NCI-H226 (cell line): Measurements from ENCODE around the gene RAPSN.

Experiments used
- DNase-seq: peaks from one replicate; pipeline ENCODE4 v3.0.0-alpha.2; 2015

The RAPSN gene

DNA sequence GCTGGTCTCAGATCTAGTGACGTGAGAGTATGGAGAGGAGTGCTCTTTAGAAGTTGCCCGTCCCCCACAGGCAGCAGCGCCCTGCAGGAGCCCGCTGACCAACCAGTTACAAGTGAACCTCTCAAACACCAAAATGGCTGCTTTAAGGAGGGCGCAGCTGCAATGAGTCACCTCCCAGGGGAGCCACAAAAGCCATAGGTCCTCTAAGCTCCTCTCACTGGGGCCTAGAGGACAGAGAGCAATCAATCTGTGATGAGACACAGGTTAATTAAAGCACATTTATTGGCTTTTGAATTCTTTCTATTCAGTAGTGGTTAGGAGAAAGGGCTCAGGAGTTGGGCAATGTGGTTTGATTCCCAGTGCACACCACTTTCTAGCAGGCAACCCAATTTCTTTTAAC, 15.5 kb upstream of the RAPSN start:
- DNase-seq = no peak

DNA sequence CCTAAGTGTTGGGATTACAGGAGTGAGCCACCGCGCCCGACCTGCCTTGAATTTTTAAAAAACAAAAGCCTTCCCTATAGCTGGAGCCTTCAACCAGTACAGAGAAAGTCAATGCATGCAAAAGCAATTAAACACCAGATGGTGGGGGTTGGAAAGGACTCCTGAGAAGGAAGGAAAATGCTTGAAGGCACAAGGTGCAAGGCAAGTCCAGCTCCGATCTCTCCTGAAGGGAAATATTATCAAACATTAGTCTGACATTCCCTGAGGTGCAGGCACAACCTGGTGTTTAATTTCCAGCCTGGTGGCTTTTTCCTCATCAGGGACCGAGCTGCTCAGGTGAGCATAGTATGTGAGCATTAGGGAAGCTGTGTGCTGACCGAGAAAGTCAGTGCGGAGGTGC, 12.9 kb upstream of the RAPSN start:
- DNase-seq = no peak

DNA sequence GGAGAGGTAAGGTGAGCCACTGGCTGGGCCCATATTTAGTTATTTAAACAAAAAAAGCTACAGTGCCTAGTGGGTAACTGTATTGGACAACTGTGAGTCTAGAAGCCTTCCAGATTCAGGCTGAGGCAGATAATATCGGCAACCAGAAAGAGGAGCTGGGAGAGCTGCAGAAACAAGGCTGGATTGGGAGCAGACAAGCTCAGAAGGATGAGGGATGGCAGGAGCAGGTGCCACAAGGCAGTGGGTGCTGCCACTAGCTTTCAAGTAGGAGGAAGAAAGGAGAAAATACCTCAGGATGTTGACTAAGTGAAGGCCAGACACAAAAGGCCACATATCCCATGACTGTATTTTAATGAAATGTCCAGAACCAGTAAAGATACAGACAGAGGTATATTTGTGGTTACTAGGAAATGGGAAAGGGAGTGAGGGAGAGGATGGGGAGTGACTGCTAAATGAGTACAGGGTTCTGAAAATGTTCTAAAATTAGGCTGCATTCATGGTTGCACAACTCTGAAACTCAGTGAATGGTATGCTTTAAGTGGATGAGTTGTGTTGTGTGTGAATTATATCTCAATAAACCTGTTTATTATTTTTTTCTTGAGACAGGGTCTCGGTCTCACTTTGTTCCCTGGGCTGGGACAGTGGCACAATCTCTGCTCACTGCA, 11.8 kb upstream of the RAPSN start:
- no peak for DNase-seq

DNA sequence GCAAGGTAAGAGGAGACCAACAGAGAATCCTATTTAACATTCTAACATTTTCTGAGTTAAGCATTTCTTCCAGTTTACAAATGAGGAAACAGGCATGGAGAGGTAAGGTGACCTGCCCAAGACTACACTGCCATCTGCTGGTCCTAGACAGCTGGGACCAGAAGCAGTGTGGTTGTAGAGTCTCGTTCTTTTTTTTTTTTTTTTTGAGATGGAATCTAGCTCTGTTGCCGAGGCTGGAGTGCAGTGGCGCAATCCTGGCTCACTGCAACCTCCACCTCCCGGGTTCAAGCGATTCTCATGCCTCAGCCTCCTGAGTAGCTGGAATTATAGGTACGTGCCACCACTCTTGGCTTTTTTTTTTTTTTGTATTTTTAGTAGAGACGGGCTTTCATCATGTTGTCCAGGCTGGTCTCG, 5.3 kb upstream of the RAPSN start:
- DNase-seq = peak; percentile 57

DNA sequence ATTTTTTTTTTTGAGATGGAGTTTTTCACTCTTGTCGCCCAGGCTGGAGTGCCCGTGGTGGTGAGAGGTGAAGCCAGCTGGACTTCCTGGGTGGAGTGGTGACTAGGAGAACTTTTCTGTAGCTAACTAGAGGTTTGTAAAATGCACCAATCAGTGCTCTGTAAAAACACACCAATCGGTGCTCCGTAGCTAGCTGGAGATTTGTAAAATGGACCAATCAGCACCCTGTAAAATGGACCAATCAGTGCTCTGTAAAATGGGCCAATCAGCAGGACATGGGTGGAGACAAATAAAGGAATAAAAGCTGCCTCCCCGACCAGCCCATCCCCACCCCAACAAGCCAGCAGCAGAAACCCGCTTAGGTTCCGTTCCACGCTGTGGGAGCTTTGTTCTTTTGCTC, 4.4 kb upstream of the RAPSN start:
- DNase-seq = no peak

DNA sequence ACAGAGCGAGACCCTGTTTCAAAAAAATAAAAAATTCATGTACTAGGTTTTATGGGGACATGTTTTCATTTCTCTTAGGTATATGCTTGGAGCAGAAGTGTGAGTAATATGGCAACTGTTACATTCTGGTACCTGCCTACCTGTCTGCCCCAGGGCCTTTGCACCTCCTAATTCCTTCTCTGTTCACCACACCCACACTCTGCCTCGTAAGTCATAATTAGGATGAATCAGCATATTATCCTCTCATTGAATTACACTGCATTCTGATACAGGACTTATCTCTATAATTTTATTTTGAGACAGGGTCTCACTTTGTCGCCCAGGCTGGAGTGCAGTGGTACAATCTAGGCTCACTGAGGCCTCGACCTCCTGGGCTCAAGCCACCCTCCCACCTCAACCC, 3.1 kb upstream of the RAPSN start:
- DNase-seq = no peak

DNA sequence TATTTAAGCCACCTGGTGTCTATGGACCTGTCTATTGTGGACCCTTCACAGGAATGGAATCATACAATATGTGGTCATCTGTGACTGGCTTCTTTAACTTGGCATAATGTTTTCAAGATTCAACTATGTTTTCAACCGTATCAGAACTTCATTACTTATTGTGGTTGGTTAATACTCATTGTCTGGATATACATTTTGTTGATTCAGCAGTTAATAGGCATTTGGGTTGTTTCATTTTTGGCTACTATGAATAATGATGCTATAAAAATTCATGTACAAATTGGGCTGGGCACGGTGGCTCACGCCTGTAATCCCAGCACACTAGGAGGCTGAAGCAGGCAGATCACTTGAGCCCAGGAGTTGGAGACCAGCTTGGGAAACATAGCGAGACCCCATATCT, 2.5 kb upstream of the RAPSN start:
- no peak for DNase-seq

DNA sequence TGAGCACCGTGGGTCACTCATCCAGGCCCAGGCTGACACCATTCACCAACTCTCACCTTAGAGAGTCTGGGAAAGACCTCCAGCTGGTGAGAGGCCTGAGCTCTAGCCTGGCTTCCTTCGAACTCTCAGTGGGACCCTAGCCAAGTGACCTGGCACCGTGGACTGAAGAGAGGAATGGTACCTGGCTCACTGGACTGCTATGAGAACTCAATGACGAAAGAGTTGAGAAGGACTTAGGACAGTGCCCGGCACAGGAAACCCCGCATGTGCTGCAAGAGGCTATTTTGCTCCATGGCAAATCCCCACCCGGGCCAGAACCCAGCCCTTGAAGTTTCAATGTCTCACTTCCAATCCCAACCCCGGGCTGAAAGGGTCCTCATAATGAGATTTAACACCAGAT, 605 bp upstream of the RAPSN start:
- no peak for DNase-seq

DNA sequence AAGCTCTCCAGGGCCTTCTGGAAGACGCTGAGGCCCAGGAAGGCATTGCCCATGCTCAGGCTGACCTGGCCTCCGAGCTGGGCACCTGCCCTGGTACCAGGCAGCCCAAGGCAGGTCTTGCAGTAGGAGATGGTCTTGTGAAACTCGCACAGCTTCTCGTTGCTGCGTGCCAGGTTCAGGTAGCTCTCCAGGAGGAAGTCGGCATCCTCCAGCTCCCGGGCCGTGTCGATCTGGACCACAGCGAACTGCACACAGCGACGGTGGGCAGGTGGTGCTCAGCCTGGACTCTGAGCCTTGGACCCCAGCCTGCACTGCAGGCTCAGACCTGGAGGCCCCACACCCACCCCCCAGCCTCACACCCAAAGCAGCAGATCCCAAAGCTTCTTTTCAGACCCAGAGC, 1.0 kb downstream of the RAPSN start:
- no peak for DNase-seq

DNA sequence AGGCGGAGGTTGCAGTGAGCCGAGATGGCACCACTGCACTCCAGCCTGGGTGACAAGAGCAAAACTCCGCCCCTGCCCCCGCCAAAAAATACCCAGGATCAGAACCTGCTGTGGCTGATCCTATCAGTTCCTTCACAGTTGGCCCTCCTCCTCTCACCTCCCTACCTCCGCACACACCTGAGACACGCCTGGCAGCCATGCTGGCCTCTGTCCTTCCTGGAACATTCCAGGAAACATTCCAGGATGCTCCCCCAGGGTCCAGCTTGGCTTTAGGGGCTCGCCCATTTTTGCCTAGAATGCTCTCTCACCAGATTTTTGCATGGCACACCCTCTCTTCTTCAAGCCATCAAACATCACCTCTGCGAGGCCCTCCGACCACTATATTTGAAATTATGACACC, 2.1 kb downstream of the RAPSN start:
- DNase-seq = no peak

DNA sequence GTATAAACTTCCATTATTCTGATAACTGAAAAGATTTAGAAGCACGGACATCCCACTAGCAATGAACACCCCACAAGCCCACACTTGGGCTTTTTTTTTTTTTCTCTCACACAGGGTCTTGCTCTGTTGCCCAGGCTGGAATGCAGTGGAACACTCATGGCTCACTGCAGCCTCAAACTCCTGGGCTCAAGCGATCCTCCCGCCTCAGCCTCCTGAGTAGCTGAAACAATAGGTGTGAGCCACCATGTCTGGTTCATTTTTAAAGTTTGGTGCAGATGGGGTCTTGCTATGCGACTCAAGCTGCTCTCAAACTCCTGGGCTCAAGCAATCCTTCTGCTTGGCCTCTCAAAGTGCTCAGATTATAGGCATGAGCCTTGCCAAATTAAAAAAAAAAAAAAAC, 3.1 kb downstream of the RAPSN start:
- DNase-seq = no peak

DNA sequence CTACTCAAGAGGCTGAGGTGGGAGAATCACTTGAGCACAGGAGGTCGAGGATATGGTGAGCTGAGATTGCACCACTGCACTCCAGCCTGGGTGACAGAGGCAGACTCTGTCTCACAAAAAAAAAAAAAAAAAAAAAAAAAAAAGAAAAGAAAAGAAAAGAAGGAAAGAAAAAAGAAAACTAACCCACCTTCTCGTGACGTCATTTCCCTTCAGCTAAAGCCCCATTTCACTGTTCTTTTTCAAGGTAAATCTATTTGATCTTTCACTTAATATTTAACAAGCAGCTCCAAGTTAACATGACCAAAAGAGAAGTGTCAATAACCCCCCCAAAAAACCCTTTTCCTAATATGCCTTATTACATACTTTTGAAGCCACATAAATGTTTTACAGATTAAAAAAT, 5.1 kb downstream of the RAPSN start:
- no peak for DNase-seq

DNA sequence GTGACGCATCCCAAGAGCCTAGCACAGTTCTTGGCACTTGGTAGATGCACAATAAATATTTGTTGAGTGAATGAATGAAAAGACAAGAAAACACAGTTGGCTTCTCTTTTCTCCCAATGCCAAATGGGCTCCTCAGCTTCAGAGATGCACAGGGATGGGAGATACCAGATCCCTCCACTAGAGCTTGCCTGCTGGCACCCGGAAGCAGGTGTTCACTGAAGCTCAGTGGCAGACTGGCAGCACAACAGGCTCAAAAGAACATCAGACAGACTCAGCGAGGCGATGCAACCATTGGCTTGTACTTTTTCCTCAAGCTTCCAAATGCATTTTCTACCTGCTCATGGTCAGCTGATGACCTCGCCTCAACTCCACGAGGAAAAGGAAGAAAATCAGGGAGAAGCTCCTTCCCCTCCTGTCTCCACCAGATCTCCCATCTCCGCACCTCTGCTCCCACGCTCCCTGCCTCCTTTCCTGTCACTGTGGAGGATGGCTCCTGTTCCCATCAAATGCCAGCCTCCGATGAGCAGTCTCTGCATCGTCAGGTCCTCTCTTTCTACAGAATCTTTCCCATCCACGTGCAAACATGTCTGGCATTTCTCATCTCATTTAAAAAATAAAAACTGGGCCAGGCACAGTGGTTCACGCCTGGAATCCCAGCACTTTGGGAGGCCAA, 5.8 kb downstream of the RAPSN start:
- DNase-seq = no peak

DNA sequence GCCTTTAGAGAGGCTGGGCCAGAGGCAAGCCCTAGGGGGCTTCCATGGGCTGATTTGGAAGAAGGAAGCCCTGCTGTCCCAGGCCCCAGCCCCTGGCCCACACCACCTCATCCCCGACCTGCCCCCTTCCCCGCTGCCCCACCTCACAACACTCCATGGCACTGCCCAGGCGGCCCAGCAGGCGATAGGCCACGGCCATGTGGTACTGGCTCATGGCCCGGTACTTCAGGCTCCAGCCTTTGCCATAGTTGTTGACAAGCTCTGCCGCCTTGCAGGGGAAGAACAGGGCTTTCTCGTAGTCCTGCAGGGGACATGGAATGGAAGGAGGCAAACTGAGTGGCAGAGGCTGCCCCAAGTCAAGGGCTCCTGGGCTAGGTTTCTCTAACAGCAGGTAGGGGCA, 6.4 kb downstream of the RAPSN start:
- no peak for DNase-seq

DNA sequence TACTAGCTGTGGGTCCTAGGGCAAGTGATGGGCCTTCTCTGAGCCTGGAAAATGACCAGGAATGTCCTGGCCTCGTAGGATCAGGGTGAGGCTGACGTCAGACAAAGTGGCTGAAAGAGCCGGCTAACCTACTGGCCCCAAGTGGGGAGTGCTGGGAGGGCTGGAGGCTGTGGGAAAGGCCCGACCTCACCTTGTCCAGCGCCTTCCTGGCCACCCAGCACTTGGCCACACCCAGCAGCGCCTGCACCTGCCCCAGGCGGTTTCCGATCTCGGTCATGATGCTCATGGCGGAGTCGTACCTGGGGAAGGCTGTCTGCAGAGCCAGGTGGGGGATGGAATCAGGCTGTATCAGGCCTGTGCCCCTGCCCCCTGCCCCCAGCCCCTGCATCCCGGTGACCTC, 7.5 kb downstream of the RAPSN start:
- no peak for DNase-seq

DNA sequence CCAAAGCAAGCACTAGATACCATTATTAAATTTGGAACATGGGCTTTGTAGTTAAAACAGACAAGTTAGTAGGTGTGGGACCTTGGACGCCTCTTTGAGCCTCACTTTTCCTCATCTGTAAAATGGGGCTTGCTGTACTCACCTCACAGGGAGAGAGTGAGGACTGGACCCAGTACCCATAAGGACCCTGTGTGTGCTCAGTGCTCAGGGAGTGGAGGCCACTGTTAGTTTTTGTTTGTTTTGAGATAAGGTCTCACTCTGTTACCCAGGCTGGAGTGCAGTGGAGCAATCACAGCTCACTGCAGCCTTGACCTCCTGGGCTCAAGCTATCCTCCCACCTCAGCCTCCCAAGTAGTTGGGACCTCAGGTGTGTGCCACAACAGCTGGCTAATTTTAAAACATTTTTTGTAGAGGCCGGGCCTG, 8.9 kb downstream of the RAPSN start:
- DNase-seq = no peak

DNA sequence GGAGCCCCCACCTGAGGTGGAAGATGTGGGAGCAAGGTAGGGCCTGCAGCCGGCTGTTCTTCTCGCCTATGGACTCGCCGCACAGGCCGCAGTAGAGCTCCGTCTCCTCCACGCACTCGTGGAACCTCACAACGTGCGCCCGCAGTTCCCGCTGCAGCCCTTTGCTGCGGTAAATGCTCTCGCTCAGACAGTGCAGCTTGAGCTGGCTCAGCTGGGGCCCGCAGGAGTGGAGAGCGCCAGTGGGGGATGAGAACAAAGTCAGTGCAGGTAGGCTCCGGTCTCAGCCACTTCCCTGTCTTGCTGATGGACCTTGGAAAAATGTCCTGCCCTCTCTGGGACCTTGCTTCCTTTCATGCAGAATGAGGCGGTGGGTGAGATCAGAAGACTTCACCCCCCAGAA, 10.2 kb downstream of the RAPSN start:
- DNase-seq = no peak

DNA sequence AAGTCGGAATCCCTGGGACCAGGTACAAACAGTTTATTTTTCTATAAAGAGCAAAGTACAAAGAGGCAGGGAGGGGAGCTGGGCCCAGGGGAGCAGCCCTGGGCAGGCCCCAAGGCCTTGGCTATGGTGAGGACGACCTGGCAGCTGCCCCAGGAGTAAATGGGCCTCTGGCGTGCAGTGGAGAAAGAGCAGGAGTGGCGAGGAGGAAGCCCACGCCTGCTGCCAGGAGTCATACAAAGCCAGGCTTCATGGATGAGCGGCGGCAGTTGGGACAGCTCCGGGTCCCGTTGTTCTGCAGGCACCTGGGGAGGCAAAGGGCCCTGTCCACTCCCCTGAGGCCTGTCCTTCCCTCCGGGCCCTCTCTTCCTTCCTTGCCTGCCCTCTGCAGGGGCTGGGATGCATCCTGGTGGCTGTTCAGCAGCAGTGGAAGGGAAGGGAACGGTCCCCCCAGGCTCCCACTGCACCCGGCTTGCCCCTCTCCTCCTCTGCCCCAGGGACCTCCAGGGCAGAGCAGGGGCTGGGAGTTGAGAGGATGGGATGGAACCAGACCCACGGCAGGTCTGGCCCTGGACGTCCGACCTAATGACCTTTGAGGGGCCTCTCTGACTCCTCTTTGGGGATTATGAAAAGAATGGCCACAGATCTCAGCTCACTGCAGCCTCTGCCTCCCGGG, 11.1 kb downstream of the RAPSN start:
- DNase-seq = no peak

DNA sequence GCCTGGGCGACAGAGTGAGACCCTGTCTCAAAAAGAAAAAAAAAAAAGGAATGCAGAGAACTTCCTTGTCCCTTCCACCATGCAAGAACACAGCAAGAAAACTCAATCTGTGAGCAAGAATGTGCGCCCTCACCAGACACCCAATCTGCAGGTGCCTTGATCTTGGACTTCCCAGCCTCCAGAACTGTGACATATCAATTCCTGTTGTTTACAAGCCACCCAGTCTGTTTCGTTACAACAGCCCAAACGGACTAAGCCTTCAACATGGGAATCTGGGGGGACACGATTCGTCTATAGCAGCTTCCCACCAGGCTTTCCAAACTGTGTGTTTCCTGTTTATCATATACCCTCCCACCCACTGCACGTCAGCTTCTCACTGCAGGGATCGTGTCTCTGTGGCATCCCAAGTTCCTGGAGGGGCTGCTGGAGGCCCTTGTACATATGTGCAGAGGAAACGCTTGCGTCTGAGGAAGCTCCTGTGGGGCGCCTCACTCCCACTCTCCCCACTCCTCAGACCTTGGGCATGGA, 11.7 kb downstream of the RAPSN start:
- DNase-seq = no peak

DNA sequence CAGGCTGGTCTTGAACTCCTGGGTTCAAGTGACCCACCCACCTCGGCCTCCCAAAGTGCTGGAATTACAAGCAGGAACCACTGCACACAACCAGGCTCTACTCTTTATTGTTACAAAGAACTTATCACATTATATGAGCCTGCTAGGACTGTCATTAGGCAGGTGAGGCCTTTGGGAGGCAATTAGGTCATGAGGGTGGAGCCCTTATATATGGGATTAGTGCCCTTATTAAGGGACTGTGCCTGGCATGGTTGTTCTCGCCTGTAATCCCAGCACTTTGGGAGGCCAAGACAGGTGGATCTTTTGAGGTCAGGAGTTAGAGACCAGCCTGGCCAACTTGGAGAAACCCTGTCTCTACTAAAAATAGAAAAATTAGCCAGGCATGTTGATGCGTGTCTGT, 12.2 kb downstream of the RAPSN start:
- no peak for DNase-seq

DNA sequence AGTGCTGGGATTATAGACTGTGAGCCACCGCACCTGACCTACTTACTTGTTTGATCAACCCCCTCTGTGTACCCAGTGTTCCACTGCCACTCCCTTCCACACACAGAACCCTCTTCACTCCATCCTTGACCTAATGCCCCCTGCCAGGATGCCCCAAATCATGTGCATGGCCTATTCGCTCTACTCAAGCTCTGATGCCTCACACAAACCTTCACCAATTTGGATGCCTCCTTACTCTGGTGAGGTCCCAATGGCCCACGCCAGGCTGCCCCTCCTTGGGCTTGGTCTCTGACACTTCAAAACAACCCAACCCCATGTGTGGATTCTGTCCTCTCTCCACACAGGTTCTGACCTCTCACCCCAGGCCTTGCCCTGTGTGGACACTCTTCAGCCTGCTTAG, 13.2 kb downstream of the RAPSN start:
- no peak for DNase-seq

DNA sequence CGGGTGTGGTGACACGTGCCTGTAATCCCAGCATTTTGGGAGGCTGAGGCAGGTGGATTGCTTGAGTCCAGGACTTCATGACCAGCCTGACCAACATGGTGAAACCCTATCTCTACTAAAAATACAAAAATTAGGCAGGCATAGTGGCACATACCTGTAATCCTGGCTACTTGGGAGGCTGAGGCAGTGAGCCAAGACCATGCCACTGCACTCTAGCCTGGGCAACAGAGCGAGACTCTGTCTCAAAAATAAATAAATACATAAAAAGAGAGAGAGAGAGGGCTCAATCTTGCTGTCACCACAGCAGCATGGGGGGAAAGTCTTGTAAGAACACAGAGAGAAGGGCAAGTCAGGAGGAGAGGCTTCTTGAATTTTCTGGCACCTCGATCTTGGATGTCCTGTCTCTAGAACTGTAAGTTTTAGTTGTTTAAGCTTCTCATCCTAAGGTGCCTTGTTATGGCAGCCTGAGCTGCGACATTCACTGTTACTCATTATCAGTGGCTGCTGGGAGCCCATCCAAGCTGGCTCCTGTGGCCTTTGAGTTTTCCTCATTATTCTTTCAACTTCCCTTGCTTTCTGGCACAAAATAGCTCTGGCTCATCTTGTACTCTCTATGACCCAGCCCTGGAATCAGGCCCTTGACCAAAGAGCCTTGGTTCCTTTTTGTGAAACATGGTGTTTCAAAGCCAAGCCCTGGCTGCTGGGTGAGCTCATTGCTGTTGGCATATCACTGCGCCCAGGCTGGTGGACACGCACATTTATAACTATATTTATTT, 14.7 kb downstream of the RAPSN start:
- peak; percentile 14 for DNase-seq

DNA sequence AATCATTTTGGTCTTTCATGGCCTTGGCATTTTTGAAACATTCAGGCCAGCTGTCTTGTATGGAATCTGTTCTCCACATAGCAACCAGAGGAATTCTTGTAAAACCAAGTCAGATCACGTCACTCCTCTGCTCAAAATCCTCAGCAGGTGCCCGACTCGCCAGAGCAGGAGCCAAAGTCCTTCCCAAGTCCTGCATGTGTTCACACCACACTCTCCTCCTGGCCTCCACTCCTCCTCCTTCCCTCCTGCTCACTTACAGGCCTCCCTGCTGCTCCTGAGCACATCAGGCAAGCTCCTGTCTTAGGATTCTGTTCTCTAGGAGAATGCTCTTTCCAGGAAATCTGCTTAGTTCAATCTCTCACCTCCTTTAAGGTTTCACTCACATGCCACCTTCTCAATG, 15.8 kb downstream of the RAPSN start:
- no peak for DNase-seq
